HG02798 (cell line): ENCODE measurements around the gene SLC40A1.

Source experiments
- ATAC-seq: cut with Tn5 transposase; IDR thresholded peaks from one replicate; pipeline ENCODE4 v1.9.1; 2021; ENCODE audit warnings: mild to moderate bottlenecking; ENCODE audit not compliant: unreplicated experiment, poor library complexity

The SLC40A1 gene

DNA sequence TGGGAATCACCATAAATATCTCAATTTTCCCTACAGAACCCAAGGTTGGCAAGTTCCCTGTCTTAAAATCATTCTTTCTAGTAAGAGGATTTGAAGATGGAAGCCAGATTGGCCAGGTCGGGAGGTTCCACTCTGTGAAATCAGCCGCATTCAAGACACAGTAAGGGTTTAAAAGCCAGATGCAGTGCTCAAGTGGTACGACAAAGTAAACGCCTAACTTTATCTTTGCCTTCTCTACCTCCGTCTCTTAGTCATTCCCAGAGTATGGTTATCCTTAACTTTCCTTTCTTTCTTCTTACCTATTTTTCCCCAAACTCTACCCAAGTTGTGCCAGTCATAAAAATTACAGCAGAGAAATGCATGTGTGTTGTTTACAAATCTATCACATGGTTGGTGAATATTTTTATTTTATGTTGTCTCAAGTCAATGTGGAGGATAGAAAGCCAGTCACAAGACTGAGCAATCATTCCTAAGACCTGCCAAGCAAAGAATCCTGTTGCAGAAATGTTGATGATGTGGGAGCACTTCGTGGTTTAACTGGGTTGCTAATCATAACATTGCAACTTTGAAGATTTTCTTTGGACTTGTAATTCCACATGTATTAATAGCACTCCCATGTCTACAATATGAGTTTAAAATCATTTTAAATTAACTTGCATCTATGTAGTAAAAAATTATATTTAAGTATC, 62.6 kb downstream of the SLC40A1 start:
- no peak for ATAC-seq

- no peak for ATAC-seq
Measured at GRCh38 chr2:189516546-189516945, 64.0 kb downstream of the SLC40A1 start.

- no peak for ATAC-seq
Measured at GRCh38 chr2:189515264-189515663, 65.3 kb downstream of the SLC40A1 start.

DNA sequence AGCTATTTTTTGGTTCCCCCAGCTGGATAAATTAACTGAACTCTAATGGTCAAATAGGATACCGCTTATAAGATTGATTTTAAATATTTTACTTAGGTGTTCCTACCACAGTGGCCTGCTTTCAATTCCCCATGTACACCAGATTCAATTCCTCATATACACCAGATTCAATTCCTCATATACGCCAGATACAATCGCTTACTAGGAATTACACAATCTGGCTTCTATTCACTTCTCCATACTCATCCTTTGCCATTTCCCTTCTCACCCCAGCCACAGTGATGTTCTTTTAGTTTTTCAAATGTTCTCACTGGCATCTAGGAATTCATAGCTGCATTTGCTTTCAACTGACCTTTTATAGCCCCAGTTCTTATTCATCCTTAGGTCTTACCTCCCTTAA, 66.5 kb downstream of the SLC40A1 start:
- ATAC-seq = no peak

- no peak for ATAC-seq
Measured at GRCh38 chr2:189512879-189513278, 67.7 kb downstream of the SLC40A1 start.

GRCh38 chr2:189511960-189512319, 68.6 kb downstream of the SLC40A1 start:
- ATAC-seq = no peak

DNA sequence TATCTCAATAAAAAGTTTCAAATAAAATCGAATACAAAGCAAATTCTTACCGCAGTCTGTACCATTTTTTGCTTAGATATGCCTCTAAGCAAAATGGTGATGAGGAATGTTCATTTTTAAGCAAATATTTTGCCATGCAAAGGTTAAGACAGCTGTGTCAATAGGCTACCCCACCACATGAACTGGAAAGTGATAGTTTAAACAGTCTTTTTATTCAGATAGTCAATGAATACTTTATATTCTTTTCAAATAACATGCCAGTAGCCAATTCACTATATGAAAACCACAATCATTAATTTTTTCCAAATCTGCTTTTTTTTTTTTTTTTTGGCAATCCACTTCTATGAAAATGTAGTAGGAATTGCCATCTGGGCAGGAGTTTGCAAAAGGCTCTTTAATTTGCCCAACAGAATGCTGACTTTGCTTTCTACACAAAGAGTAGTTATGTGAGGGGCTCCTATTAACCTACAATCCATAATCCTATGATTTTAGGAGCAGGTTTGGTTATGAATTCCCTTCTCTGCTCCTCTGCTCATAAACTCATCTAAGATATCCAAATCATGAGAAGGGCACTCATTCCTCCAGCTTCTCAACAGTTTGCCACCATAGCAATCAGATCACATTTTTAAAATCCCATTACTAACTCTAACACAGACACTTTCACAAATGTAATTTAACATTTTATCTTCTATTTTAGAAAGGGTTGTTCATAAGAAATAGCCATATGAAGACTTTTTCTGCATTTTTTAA, 69.2 kb downstream of the SLC40A1 start:
- ATAC-seq = no peak
